ENCODE results near the gene PDE1A.

PDE1A gene

DNA sequence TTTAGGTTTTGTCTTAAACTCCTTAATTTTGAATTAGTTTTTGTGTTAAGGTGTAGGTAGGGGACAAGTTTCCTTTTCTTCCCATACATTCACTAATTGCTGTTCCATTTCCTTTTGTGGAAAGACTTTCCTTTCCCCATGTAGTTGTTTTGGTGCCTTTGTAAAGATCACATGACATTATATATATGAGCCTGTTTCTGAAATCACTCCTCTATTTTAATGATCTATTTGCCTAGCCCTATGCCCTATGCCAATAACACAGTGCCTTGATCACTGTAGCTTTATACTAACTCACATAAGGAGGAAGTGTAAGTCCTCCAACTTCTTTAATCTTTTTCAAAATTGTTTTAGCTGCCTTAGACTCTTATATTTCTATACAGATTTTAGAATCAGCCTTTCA lies 229.3 kb downstream of the PDE1A start:
- no peak for DNase-seq (ENCODE audit: low read depth in 2 of 2)

DNA sequence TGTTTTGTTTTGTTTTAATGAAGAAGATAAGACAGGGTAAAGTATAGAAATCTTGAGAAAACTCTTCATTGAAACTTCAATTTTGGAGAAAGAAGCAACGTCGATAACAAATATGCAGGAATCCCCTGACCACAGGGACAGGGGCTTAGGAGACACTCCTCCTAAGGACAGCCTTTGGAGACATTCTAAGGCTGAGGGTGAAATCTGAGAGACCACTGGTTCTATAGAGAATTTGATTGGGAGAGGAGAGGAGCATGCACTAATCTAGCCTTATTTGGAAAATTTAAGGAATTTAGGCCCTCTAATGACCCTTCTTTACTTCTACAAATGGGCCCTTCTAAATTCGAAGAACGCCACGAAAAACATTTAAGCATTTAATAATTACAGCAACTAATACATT lies 233.5 kb downstream of the PDE1A start:
- no peak for DNase-seq (ENCODE audit: low read depth in 2 of 2)

- no peak for DNase-seq (ENCODE audit: low read depth in 2 of 2)
These were observed 235.8 kb downstream of the PDE1A start for GRCh38 chr2:182191061-182191460.

DNA sequence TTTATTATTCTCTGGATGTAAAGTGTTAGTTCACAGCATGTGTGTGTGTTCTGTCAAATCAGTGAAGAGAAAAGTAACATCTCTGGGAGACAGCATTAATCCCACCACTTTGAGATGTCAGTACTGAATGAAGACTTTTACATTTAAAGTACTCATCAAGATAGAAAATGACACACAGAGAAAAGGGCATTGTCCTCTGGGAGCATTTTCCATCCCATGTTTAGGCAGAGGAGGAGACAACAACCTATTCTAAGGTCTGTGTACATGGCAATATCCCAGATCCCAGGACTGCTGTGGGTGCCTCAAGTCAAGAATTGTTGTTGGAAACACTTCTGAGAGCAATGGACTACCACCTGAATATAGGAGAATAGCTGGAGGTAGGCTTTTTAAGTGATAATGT lies 239.7 kb downstream of the PDE1A start:
- no peak for DNase-seq (ENCODE audit: low read depth in 2 of 2)

GRCh38 chr2:182186132-182186735 lies 240.6 kb downstream of the PDE1A start:
- no peak for DNase-seq (ENCODE audit: low read depth in 2 of 2)

DNA sequence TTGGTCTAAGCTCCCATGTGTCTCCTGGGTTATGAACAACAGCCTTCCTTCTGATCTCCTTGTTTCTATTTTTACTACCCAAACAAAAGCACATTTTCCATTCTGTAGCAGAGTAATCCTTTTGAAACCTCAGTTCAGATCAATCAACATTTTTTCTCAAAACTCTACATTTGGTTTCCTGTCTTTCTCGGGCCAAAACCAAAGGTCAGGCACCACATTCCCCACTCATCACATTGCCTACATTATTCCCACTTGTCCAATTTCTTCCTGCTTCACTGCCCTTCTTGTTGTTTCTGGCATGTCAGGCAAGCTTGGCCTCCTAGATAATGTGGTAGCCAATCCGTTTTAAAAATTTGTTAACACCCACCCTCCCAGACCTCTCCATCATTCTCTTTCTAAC lies 244.4 kb downstream of the PDE1A start:
- DNase-seq (ENCODE audit: low read depth in 2 of 2): no peak

DNA sequence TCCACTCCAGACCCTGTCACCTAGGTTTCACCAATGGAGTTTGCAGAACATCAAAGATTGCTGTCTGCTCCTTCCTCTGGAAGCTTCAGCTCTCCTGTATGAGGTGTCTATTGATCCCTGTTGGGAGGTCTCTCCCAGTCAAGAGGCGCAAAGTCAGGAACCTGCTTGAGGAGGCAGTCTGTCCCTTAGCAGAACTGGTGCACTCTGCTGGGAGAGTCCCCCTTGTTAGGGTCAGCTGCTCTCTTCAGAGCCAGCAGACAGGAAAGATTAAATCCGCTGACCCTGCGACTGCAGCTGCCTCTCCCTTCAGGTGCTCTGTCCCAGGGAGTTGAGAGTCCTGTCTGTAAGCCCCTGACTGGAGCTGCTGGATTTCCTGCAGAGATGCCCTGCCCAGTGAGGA lies 245.5 kb downstream of the PDE1A start:
- no peak for DNase-seq (ENCODE audit: low read depth in 2 of 2)

GRCh38 chr2:182179176-182179575 lies 247.7 kb downstream of the PDE1A start:
- DNase-seq (ENCODE audit: low read depth in 2 of 2): no peak

GRCh38 chr2:182173944-182174622 lies 252.8 kb downstream of the PDE1A start:
- no peak for DNase-seq (ENCODE audit: low read depth in 2 of 2)

GRCh38 chr2:182170341-182170740 lies 256.5 kb downstream of the PDE1A start:
- DNase-seq (ENCODE audit: low read depth in 2 of 2): no peak

GRCh38 chr2:182167882-182168281 lies 259.0 kb downstream of the PDE1A start:
- DNase-seq (ENCODE audit: low read depth in 2 of 2): no peak

DNA sequence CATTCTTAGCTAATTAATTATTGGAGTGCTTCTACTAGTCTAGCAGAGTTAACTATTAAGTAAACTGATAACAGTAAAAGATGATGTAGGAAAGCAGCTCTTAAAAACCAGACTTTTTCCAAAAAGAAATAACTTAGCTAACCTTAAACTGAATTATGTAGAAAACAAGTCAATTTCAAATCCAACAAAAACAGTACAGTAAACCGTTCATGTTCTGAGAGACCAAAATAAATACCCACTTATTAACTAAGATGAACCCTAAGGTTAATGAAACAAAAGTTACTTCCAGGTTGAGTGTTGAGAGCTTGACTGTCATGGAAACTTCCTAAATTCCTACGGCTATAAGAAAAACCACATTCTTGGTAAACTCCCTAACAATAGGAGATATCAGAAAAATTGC lies 260.0 kb downstream of the PDE1A start:
- no peak for DNase-seq (ENCODE audit: low read depth in 2 of 2)

- DNase-seq (ENCODE audit: low read depth in 2 of 2): no peak
These were observed 260.4 kb downstream of the PDE1A start for GRCh38 chr2:182166406-182166805.

DNA sequence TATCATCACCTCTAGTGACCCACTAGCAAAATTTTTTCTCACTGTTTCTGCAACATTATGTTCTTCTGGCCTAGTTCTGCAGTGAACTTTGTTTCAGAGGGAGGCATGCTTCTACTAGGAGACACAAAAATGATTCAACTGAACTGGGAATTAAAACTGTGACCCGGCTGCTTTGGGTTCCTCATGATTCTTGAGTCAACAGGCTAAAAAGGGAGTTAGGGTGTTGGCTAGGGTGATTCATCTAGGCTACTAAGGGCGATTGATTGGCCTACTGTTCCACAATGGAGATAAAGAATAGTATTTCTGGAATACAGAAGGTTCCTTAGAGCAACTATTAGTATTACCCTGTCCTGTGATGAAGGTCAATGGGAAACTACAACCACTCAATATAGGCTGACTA lies 261.6 kb downstream of the PDE1A start:
- no peak for DNase-seq (ENCODE audit: low read depth in 2 of 2)

DNA sequence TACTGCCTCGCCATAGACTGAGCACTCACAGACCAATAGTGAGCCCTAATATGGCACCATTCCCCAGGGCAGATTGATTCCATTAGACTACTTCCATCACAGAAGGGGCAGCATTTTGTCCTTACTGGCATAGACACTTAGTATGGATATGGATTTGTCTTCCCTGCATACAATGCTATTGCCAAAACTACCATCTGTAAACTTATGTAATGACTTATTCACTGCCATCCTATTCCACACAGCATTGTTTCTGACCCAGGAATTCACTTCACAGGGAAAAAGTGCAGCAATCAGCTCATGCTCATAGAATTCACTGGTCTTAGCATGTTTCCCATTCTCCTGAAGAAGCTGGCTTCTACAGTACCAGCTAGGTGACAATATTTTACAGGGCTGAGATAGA lies 262.1 kb downstream of the PDE1A start:
- no peak for DNase-seq (ENCODE audit: low read depth in 2 of 2)

- no peak for DNase-seq (ENCODE audit: low read depth in 2 of 2)
These were observed 263.0 kb downstream of the PDE1A start for GRCh38 chr2:182163878-182164277.

DNA sequence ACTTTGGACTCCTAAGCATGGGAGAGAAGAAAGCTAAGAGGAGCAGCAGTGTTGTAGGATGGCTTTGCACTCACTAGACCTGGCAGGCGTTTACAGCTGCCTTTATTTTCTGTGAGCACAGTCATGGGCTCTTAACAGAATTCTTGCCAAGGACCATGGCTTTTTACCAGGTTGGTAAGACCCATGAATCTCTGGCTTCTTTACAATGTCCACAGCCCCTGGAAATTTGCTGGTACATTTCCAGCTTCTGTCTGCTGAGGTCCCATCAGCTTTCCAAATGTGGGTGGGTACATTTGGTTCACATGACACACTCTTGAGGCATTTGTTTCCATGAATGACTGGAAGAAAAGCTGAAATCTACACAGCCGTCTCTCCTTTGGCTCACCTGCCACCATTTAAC lies 278.5 kb downstream of the PDE1A start:
- DNase-seq (ENCODE audit: low read depth in 2 of 2): no peak

- no peak for DNase-seq (ENCODE audit: low read depth in 2 of 2)
These were observed 282.1 kb downstream of the PDE1A start for GRCh38 chr2:182144776-182145165.

- no peak for DNase-seq (ENCODE audit: low read depth in 2 of 2)
These were observed 282.6 kb downstream of the PDE1A start for GRCh38 chr2:182144041-182144775.

DNA sequence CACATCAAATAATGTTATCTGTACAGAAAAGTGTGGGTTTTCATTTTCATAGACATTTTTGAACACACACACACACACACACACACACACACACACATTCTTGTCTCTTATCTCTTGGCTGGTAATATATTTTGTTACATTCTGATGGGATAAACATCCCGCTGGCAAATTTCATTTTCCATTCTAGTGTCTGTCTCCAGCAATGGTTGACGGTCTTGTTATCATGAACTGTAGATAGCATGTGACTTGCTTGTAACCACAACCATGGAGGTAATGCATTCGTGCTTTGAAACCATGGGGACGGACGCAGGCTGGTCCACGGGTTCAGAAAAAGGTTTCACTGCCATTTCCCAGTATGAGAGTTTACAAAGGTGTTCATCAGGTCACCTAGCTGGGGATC lies 284.8 kb downstream of the PDE1A start:
- DNase-seq (ENCODE audit: low read depth in 2 of 2): no peak

- no peak for DNase-seq (ENCODE audit: low read depth in 2 of 2)
These were observed 292.6 kb downstream of the PDE1A start for GRCh38 chr2:182134201-182134600.

DNA sequence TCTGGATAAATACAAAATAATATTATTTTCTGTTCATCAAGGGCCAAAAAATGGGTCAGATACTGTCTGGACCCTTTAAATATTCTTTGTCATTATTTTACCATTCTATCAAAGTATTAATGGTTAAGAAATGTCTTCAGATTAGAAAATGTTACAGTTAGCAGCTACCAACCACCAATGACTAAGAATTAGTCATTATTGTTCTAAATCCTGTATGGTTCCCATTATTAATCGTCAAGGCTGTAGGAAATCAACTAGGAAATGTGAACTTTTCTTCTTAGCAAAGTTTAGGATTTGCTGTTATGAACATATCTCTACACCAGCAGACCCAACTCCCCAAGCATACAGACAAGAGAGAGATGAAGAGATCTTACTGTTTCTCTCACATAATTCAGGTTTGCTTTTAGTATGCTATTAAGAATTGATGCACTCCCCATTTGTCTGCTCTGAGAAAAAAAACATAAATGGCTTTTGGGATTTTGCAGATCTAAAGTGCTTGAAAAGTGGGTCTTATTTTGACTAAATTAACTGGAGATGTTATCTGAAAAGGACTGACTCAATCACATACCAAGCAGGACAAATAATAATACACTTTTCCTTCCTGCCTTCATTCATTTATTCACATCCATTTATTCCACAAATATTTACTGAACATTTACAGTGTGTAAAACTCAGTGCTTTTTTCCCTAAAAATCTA lies 293.5 kb downstream of the PDE1A start:
- no peak for DNase-seq (ENCODE audit: low read depth in 2 of 2)

- DNase-seq (ENCODE audit: low read depth in 2 of 2): no peak
These were observed 294.2 kb downstream of the PDE1A start for GRCh38 chr2:182132605-182133004.

Data from stimulated activated CD4-positive, alpha-beta T cell treated with anti-CD3 and anti-CD28 coated beads, Interleukin-15, amount 100 ng/mL, for 48 hours (primary cell).